Epithelial cell of esophagus (primary cell): ENCODE data around the gene CNTRL.
A peak's percentile ranks its signal among the peaks of the same experiment; 100 is the strongest.

Experiments
- DNase-seq: peaks from one replicate; pipeline ENCODE4 v3.0.0; 2010; ENCODE audit warnings: low read depth
- H3K4me3 ChIP-seq: 2 replicates; pipeline ENCODE4 v1.5.1; 2011; ENCODE audit warnings: mild to moderate bottlenecking, low read length, control low read depth
- TF ChIP-seq, protein P1 (sequence below): IDR thresholded peaks from 2 replicates; pipeline ENCODE4 v1.5.1; 2011; ENCODE audit warnings: low read depth, mild to moderate bottlenecking, low read length, control low read depth, inconsistent platforms; ENCODE audit not compliant: insufficient read depth; ENCODE audit errors: missing control alignments

Gene CNTRL

DNA sequence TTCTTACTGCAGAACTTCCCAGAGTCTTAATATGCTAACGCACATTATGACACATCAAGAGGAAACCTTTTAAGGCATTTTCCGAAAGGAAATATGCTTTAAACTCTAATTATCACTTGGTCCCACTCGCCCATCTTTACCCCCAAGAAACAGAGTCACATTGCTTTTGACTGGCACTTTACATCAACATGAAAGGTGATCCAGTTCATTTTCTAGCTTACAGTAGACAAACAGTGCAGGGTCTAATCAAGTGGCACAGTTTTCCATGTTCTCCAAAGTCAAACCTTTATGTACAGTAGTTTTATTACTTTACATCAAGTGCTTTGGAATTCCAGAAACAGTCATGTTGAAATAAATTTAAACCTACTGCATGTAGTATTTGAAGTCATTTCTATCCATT lies 114.9 kb downstream of the CNTRL start:
- TF ChIP-seq, protein P1, sequence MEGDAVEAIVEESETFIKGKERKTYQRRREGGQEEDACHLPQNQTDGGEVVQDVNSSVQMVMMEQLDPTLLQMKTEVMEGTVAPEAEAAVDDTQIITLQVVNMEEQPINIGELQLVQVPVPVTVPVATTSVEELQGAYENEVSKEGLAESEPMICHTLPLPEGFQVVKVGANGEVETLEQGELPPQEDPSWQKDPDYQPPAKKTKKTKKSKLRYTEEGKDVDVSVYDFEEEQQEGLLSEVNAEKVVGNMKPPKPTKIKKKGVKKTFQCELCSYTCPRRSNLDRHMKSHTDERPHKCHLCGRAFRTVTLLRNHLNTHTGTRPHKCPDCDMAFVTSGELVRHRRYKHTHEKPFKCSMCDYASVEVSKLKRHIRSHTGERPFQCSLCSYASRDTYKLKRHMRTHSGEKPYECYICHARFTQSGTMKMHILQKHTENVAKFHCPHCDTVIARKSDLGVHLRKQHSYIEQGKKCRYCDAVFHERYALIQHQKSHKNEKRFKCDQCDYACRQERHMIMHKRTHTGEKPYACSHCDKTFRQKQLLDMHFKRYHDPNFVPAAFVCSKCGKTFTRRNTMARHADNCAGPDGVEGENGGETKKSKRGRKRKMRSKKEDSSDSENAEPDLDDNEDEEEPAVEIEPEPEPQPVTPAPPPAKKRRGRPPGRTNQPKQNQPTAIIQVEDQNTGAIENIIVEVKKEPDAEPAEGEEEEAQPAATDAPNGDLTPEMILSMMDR: no peak
- H3K4me3 ChIP-seq: no peak overlapping the region
- no peak for DNase-seq

DNA sequence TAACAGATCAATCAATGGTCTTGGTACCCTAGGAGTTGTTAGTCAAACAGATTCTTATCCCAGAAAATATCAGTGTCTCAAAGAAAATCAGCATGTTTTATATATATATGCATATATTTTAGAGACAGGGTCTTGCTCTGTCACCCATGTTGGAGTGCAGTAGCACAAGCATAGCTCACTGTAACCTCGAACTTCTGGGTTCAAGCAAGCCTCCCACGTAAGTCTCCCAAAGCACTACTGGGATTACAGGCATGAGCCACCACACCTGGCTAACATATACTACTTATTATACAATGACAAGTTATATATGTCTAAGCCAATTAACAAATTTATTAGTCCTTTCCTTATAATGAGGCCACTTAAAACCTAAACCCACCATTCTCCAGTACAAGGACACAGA lies 116.5 kb downstream of the CNTRL start:
- TF ChIP-seq, protein P1: no peak
- DNase-seq: no peak
- H3K4me3 ChIP-seq: no peak overlapping the region

DNA sequence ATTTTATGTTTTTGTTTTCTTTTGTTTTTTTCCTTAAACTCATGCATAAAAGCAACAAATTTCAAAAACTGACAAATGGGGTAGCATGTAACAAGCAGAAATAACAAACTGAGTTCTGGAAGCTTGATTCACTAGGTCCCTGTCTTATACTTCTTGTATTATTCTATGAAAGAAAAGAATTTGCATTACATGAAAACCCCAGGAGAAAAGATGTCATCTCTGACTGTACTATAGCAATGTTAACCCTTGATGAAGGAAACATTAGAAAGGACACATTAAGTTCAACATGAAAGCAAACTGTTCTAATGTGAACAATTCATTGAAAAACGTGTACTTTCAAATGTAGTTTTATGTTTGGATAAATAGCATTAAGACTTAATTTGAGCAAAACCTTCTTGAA lies 117.8 kb downstream of the CNTRL start:
- H3K4me3 ChIP-seq: no peak overlapping the region
- no peak for DNase-seq
- TF ChIP-seq, protein P1: no peak

DNA sequence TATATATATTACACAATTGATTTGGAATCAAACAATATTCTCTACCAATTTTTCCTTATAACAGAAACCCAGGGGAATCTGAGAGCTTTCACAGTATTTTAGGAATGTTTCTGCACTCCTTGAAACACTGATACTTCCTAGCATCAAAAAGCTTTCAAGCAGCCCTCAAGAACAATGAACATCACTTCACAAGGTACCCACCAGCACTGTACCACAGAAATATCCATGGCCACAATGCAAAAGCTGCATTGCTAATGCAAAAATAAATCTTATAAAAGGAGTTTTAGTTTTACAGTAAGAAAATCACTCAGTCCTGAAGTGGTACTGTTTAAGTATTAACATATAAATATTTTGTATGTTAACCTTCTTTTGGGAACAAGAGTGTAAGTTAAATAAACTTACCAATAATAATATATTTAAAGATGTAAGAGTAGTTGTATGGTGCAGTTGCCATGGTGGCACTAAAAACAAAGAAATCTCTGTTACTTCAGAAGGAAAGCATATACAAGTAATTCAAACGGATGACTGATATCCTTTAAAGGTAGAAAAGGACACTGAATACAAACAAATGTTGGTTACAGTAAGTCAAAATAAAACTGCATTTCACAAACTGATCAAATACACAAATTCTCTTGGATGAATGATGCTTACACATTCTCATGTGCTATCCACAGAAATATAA lies 118.3 kb downstream of the CNTRL start:
- no peak overlapping the region for H3K4me3 ChIP-seq
- TF ChIP-seq, protein P1: no peak
- DNase-seq: no peak

DNA sequence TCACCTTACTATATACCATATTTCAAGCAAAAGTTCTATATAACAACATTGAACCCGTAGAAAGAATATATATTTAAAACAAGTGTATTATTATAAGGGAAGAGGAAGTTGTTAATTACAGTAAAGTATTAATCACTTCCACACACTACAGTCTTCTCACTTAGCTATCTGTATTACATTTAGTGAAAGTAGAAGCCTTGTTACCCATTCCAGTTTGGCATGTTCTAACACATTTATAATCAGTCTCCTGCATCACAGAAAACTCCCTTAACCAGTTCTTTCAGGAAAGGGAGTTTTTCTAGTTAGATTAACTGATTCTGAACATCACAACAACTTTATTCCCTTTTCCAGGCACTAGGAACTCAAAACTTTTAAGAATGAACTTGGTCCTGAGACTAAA lies 120.0 kb downstream of the CNTRL start:
- peak overlapping the region; percentile 17 for H3K4me3 ChIP-seq
- TF ChIP-seq, protein P1: no peak
- DNase-seq: peak; percentile 89

DNA sequence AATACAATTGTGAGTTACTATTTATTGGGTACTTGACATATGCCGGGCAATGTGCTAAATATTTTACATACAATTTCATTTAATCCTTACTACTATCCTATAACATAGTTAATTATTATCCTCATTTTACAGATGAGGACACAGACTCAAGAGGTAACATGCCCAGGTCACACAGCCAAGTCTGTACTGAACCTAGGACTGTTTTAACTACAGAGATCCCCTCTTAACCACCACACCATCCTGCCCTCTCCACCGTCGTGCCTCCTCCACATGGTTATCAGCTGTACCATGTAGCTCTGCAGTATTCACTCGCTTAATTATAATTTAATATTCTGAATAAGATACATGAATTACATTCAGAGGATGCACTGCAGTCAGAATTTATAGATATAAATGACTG lies 121.6 kb downstream of the CNTRL start:
- TF ChIP-seq, protein P1: no peak
- peak overlapping the region; percentile 24 for H3K4me3 ChIP-seq

DNA sequence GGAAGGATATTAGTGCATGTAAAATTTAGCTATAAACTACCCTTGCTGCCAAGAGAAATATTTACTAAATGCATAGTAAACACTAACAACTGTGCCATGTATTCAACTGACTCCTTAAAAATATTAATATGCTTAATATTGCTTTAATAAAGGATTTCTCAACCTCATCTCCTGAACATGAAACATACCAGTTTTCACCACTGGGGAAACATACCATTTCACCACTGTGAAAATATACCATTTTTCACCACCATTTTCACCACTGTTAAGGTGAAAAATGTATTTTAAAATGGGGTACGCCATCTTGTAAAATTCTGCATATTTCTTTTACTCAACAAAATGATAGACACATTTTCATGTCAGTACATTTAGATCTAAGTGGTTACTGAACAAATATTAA lies 122.4 kb downstream of the CNTRL start:
- TF ChIP-seq, protein P1: no peak
- no peak for DNase-seq
- H3K4me3 ChIP-seq: peak overlapping the region; percentile 86

More for the DNA sequence above, 121.6 kb downstream of the CNTRL start:
- peak; percentile 24 for DNase-seq
